GM12878 (cell line): Measurements from ENCODE around the gene ARHGAP26. TPM values are rescaled to one million over a fixed set of nuclear protein-coding genes. Genes with fewer than 3 reads are reported as not detected.

Experiments used
- ATAC-seq: fragments of 200-7000 bp; cut with Tn5 transposase; 3 replicates; pipeline ENCODE4 v1.9.1; 2020; ENCODE audit warnings: mild to moderate bottlenecking, moderate library complexity
- BruUV-seq: library from RNA; stranded (reverse); fragments of 400-500 nt; replicated peaks from 2 replicates; lab custom pipeline; 2021; lab: Mats Ljungman, UMichigan
- CTCF ChIA-PET: fragments of 300-600 bp; sonication (Branson Sonifier 250); formaldehyde crosslinking; extraction: SDS; loops from one replicate; lab custom pipeline; 2021; ENCODE audit warnings: inconsistent platforms; lab: Yijun Ruan, JAX
- POLR2A ChIA-PET: fragments of 350-600 bp; formaldehyde crosslinking; extraction: SDS; loops from one replicate; lab custom pipeline; 2021; ENCODE audit warnings: inconsistent platforms; lab: Charles Lee
- RAD21 ChIA-PET: fragments of 300-600 bp; sonication (Branson Sonifier 250); formaldehyde crosslinking; loops from one replicate; lab custom pipeline; 2023; ENCODE audit warnings: antibody characterized with exemption; ENCODE audit not compliant: unreplicated experiment; lab: Charles Lee
- SMC1A ChIA-PET: fragments of 300-600 bp; sonication (Branson Sonifier 250); formaldehyde crosslinking; loops from one replicate; lab custom pipeline; 2023; ENCODE audit not compliant: unreplicated experiment, uncharacterized antibody; lab: Charles Lee
- DNase-seq: peaks from one replicate; pipeline ENCODE4 v3.0.0-alpha.2; 2011; ENCODE audit warnings: low read depth, low spot score
- FAIRE-seq: peaks from 3 replicates; lab custom pipeline; 2011; peaks lifted over from hg19 to GRCh38; lab: Jason Lieb, UNC
- H2AFZ ChIP-seq: 2 replicates; pipeline ENCODE4 v1.6.0; 2011; ENCODE audit warnings: low read depth, low read length, control low read depth; ENCODE audit not compliant: control insufficient read depth
- H3K27ac ChIP-seq: 2 replicates; pipeline ENCODE4 v1.5.1; 2011; ENCODE audit warnings: control low read depth; ENCODE audit not compliant: control insufficient read depth, insufficient read depth
- H3K27me3 ChIP-seq, 2 experiments: replicated peaks in 1 of 2; 2 replicates each; pipeline versions ENCODE4 v1.6.0 to v1.6.1; 2011; ENCODE audit warnings: low read length in 1 of 2; ENCODE audit not compliant: control insufficient read depth in 2 of 2, insufficient read depth in 2 of 2
- H3K36me3 ChIP-seq, 2 experiments: 2 replicates each; pipeline ENCODE4 v1.5.1; 2011; ENCODE audit warnings: low read length in 1 of 2; ENCODE audit not compliant: control insufficient read depth in 2 of 2, insufficient read depth in 2 of 2
- H3K4me1 ChIP-seq: 2 replicates; pipeline ENCODE4 v1.6.1; 2011; ENCODE audit warnings: mild to moderate bottlenecking, low read length, moderate library complexity, mixed read lengths; ENCODE audit not compliant: control insufficient read depth, insufficient read depth
- H3K4me2 ChIP-seq: 2 replicates; pipeline ENCODE4 v1.6.0; 2011; ENCODE audit warnings: control low read depth; ENCODE audit not compliant: control insufficient read depth, insufficient read depth
- H3K4me3 ChIP-seq: fragments of 200-600 bp; sonication (generic); 2 replicates; pipeline ENCODE4 v1.5.1; 2016
- H3K79me2 ChIP-seq: 2 replicates; pipeline ENCODE4 v1.6.0; 2011; ENCODE audit warnings: low read length; ENCODE audit not compliant: control insufficient read depth, insufficient read depth
- H3K9ac ChIP-seq: 2 replicates; pipeline ENCODE4 v1.8.0; 2011; ENCODE audit warnings: low read length, control low read depth, mixed read lengths; ENCODE audit not compliant: control insufficient read depth, insufficient read depth
- H3K9me3 ChIP-seq: replicated peaks from 3 replicates; pipeline ENCODE4 v1.5.1; 2011; ENCODE audit warnings: mild to moderate bottlenecking, low read length; ENCODE audit not compliant: control insufficient read depth, insufficient read depth
- H4K20me1 ChIP-seq: 2 replicates; pipeline ENCODE4 v1.6.0; 2011; ENCODE audit not compliant: control insufficient read depth, insufficient read depth
- BMI1 ChIP-seq: fragments of 450-650 bp; IDR thresholded peaks from 2 replicates; pipeline ENCODE4 v1.6.1; 2016; ENCODE audit warnings: mild to moderate bottlenecking, moderate library complexity, borderline replicate concordance
- FOXK2 ChIP-seq: fragments of 450-650 bp; IDR thresholded peaks from 2 replicates; pipeline ENCODE4 v1.6.1; 2017; ENCODE audit warnings: mild to moderate bottlenecking, moderate library complexity
- MYC ChIP-seq: IDR thresholded peaks from 2 replicates; pipeline ENCODE4 v1.6.1; 2011; ENCODE audit warnings: mild to moderate bottlenecking, low read length, moderate library complexity, inconsistent platforms; ENCODE audit not compliant: insufficient read depth, insufficient replicate concordance, insufficient read length, severe bottlenecking
- NFXL1 ChIP-seq: fragments of 450-650 bp; IDR thresholded peaks from 2 replicates; pipeline ENCODE4 v1.6.1; 2017; ENCODE audit warnings: antibody characterized with exemption, mild to moderate bottlenecking, borderline replicate concordance
- NFYA ChIP-seq: IDR thresholded peaks from 2 replicates; pipeline ENCODE4 v1.6.1; 2011; ENCODE audit warnings: low read depth, mild to moderate bottlenecking, low read length, improper control_type of control experiment, borderline replicate concordance
- NR2C1 ChIP-seq: fragments of 450-650 bp; IDR thresholded peaks from 2 replicates; pipeline ENCODE4 v1.6.1; 2017; ENCODE audit warnings: antibody characterized with exemption, mild to moderate bottlenecking, moderate library complexity
- POLR2A ChIP-seq: IDR thresholded peaks from 2 replicates; pipeline ENCODE4 v1.6.1; 2011; ENCODE audit warnings: low read depth, mild to moderate bottlenecking, low read length
- SMARCA5 ChIP-seq: fragments of 450-650 bp; IDR thresholded peaks from 2 replicates; pipeline ENCODE4 v1.6.1; 2017; ENCODE audit warnings: mild to moderate bottlenecking
- SPI1 ChIP-seq: IDR thresholded peaks from 2 replicates; pipeline ENCODE4 v1.6.1; 2011; ENCODE audit warnings: low read depth, mild to moderate bottlenecking, low read length, moderate library complexity, borderline replicate concordance; ENCODE audit not compliant: insufficient read depth
- SREBF1 ChIP-seq: IDR thresholded peaks from 2 replicates; pipeline ENCODE4 v1.6.1; 2012; ENCODE audit warnings: mild to moderate bottlenecking, low read length
- SRF ChIP-seq, 2 experiments: IDR thresholded peaks; 2 replicates each; pipeline ENCODE4 v1.6.1; 2011; ENCODE audit warnings: low read depth in 2 of 2, low read length in 2 of 2, mild to moderate bottlenecking in 1 of 2, moderate library complexity in 1 of 2
- TCF3 ChIP-seq: IDR thresholded peaks from 2 replicates; pipeline ENCODE4 v1.6.1; 2012; ENCODE audit warnings: low read depth, mild to moderate bottlenecking, low read length, borderline replicate concordance; ENCODE audit not compliant: insufficient read depth
- USF1 ChIP-seq: IDR thresholded peaks from 2 replicates; pipeline ENCODE4 v1.6.1; 2011; ENCODE audit warnings: borderline replicate concordance, low read depth, mild to moderate bottlenecking, moderate library complexity, mixed read lengths, low read length; ENCODE audit not compliant: insufficient read depth; ENCODE audit errors: extremely low read length
- WRNIP1 ChIP-seq: IDR thresholded peaks from 2 replicates; pipeline ENCODE4 v1.6.1; 2011; ENCODE audit warnings: low read depth, low read length, improper control_type of control experiment, borderline replicate concordance
- WGBS: methylation state at CpG from one replicate; pipeline ENCODE4 v1.1.6; 2016; ENCODE audit warnings: low lambda C conversion rate; ENCODE audit not compliant: insufficient replicate concordance, insufficient coverage; ENCODE audit errors: missing lambda C conversion rate; 5-methylcytosine and 5-hydroxymethylcytosine counted together
- in situ Hi-C: fragments of 300-500 bp; cut with MboI; formaldehyde crosslinking; loops from 9 replicates; pipeline ENCODE4 v1.14.3; 2018; ENCODE audit warnings: mixed read lengths
- intact Hi-C: fragments of 100-400 bp; cut with micrococcal nuclease; formaldehyde crosslinking; loops from one replicate; pipeline ENCODE4 v1.14.2; 2022; ENCODE audit not compliant: unreplicated experiment
- polyA plus RNA-seq, 11 experiments: library from polyadenylated mRNA; depleted of rRNA in 4 of 11; unstranded in 6 of 11; stranded (reverse) in 5 of 11; fragments of >200 nt; fragmentation: Nextera tagmentation in 4 of 11; fragmentation: Illumina TruSeq in 1 of 11; extraction: Ambion mirVana in 4 of 11; extraction: Trizol in 1 of 11; gene quantifications; 1 replicate in 1 of 11; 2 replicates in 10 of 11; pipeline versions ENCODE4 v1.2.1 to v1.2.3, GENCODE V29; 2011 to 2016; ENCODE audit warnings: inconsistent platforms in 2 of 11, missing spikeins in 2 of 11, low read depth in 1 of 11
- total RNA-seq, 4 experiments: library from RNA; depleted of rRNA in 3 of 4; stranded (reverse); fragments of >200 nt in 3 of 4; fragmentation: Illumina TruSeq in 1 of 4; extraction: Trizol in 1 of 4; gene quantifications; 2 replicates each; pipeline versions ENCODE4 v1.2.1 to v1.2.3, GENCODE V29; 2013 to 2021
- TF ChIP-seq, protein P1 (sequence below): fragments of 450-650 bp; IDR thresholded peaks from 2 replicates; pipeline ENCODE4 v1.6.1; 2017; ENCODE audit warnings: mild to moderate bottlenecking, moderate library complexity
- TF ChIP-seq, protein P2 (sequence below): IDR thresholded peaks from 2 replicates; pipeline ENCODE4 v1.6.1; 2012; ENCODE audit warnings: low read depth, low read length, improper control_type of control experiment

The ARHGAP26 gene
- total and polyA plus RNA-seq, 10 of the 15 experiments (the other 5 are each of a cell fraction or from before 2014, with no cell fraction given) = 9.4 to 41.5 (median 19.3) TPM

DNA sequence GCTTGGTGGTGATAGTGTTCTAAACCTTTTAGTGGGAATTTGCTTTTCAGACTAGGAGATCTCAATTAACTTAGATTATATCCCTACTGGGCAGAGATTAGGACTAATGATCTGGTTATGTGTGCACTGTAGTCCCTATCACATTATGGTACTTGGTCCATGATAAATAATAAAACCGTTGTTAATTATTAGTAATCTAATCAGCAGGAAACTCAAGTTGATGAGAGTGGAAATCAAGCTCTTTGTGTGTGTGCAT is 262.3 kb downstream of the ARHGAP26 start:
- H3K27me3 ChIP-seq = no peaks in the 10 kb centered on the region
- no peaks in the 10 kb centered on the region for H4K20me1 ChIP-seq
- no peak overlapping the region for H3K4me3 ChIP-seq
- FAIRE-seq = no peak
- ChIA-PET SMC1A (interaction anchor here (1.0 to 24.2 kb wide), 11 partner anchors 8 to 358 kb away, joined by 3 to 441 read pairs (median 5); no protein-coding TSS in a partner anchor), RAD21 (interaction anchor here (0.6 to 17.7 kb wide), 7 partner anchors 9 to 197 kb away, joined by 3 to 337 read pairs (median 4); no protein-coding TSS in a partner anchor), POLR2A (interaction anchor here (0.9 to 2.1 kb wide), 4 partner anchors 9 to 21 kb away, joined by 3 to 7 read pairs (median 6); no protein-coding TSS in a partner anchor), CTCF (interaction anchor here (0.9 to 1.2 kb wide), 3 partner anchors 9 to 21 kb away, joined by 3 read pairs; no protein-coding TSS in a partner anchor)
- no peak overlapping the region for H3K4me2 ChIP-seq
- DNase-seq = no peak
- H3K9ac ChIP-seq = no peak overlapping the region
- no peak overlapping the region for H2AFZ ChIP-seq
- H3K27ac ChIP-seq = no peak overlapping the region
- H3K79me2 ChIP-seq = peaks cover 11% of the 10 kb centered on the region
- H3K4me1 ChIP-seq = peaks cover 14% of the 10 kb centered on the region
- WGBS = 100% methylated on average over 1 of the region's 1 CpG
- no peak for ATAC-seq
- BruUV-seq = no TSS peak
- TF ChIP-seq, protein P1, sequence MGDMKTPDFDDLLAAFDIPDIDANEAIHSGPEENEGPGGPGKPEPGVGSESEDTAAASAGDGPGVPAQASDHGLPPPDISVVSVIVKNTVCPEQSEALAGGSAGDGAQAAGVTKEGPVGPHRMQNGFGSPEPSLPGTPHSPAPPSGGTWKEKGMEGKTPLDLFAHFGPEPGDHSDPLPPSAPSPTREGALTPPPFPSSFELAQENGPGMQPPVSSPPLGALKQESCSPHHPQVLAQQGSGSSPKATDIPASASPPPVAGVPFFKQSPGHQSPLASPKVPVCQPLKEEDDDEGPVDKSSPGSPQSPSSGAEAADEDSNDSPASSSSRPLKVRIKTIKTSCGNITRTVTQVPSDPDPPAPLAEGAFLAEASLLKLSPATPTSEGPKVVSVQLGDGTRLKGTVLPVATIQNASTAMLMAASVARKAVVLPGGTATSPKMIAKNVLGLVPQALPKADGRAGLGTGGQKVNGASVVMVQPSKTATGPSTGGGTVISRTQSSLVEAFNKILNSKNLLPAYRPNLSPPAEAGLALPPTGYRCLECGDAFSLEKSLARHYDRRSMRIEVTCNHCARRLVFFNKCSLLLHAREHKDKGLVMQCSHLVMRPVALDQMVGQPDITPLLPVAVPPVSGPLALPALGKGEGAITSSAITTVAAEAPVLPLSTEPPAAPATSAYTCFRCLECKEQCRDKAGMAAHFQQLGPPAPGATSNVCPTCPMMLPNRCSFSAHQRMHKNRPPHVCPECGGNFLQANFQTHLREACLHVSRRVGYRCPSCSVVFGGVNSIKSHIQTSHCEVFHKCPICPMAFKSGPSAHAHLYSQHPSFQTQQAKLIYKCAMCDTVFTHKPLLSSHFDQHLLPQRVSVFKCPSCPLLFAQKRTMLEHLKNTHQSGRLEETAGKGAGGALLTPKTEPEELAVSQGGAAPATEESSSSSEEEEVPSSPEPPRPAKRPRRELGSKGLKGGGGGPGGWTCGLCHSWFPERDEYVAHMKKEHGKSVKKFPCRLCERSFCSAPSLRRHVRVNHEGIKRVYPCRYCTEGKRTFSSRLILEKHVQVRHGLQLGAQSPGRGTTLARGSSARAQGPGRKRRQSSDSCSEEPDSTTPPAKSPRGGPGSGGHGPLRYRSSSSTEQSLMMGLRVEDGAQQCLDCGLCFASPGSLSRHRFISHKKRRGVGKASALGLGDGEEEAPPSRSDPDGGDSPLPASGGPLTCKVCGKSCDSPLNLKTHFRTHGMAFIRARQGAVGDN = no peak
- no peak for TF ChIP-seq SPI1
- TF ChIP-seq FOXK2 = no peak
- TF ChIP-seq NFYA = no peak
- no peak for TF ChIP-seq TCF3
- no peak for TF ChIP-seq NFXL1
- no peak for TF ChIP-seq SRF (IDR thresholded peaks at IDR 0.05; ENCODE audit: low read depth in 2 of 2, low read length in 2 of 2)
- no peak for TF ChIP-seq BMI1
- no peak for TF ChIP-seq SREBF1
- TF ChIP-seq SMARCA5 = no peak
- TF ChIP-seq, protein P2, sequence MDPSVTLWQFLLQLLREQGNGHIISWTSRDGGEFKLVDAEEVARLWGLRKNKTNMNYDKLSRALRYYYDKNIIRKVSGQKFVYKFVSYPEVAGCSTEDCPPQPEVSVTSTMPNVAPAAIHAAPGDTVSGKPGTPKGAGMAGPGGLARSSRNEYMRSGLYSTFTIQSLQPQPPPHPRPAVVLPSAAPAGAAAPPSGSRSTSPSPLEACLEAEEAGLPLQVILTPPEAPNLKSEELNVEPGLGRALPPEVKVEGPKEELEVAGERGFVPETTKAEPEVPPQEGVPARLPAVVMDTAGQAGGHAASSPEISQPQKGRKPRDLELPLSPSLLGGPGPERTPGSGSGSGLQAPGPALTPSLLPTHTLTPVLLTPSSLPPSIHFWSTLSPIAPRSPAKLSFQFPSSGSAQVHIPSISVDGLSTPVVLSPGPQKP = no peak
- TF ChIP-seq MYC = no peak
- no peak for TF ChIP-seq USF1
- TF ChIP-seq WRNIP1 = no peak
- no peak for TF ChIP-seq POLR2A
- no peak for TF ChIP-seq NR2C1
- TF ChIP-seq, all 136 proteins: peak for 0
- Histone ChIP-seq H3K9me3 (no peaks in the 10 kb centered on the region; the same call in 2 of the 3 replicates), H3K36me3 (0 out of 4 replicates have a peak, but pooled peaks cover 0 to 2% of the 10 kb centered on the region in 2 experiments)
- intact Hi-C loops (no loop called here), in situ Hi-C loops (no loop called here)
